Skeletal muscle tissue (tissue), 4 donors: ENCODE measurements around the gene LRRC9. TPM values are rescaled to one million over a fixed set of nuclear protein-coding genes. Genes with fewer than 3 reads are reported as not detected.
"Not testable (repeated sequence)": the region's sequence is repeated elsewhere in the genome, so short reads cannot be mapped to it uniquely, and the experiment has no call there.

ENCODE experiments used
- H3K27ac ChIP-seq: one replicate; pipeline ENCODE4 v1.7.0; 2013; ENCODE audit warnings: mild to moderate bottlenecking, low read depth, low read length, inconsistent platforms
- H3K27me3 ChIP-seq, 3 donors: one replicate each; pipeline ENCODE4 v1.7.0; 2013; ENCODE audit warnings: low read length in 3 of 3; ENCODE audit not compliant: control insufficient read depth in 3 of 3, insufficient read depth in 3 of 3
- H3K36me3 ChIP-seq, 3 donors: one replicate each; pipeline ENCODE4 v1.7.0; 2013; ENCODE audit warnings: low read length in 3 of 3; ENCODE audit not compliant: control insufficient read depth in 3 of 3, insufficient read depth in 3 of 3
- H3K4me1 ChIP-seq, 3 donors: one replicate each; pipeline ENCODE4 v1.7.0; 2013; ENCODE audit warnings: low read length in 3 of 3, mild to moderate bottlenecking in 3 of 3; ENCODE audit not compliant: control insufficient read depth in 3 of 3, insufficient read depth in 3 of 3
- H3K4me3 ChIP-seq, 3 donors: one replicate each; pipeline ENCODE4 v1.7.0; 2013; ENCODE audit warnings: low read length in 3 of 3
- H3K9ac ChIP-seq, 3 donors: one replicate each; pipeline ENCODE4 v1.7.0; 2013; ENCODE audit warnings: low read length in 3 of 3, mild to moderate bottlenecking in 3 of 3, moderate library complexity in 2 of 3, low read depth in 1 of 3
- H3K9me3 ChIP-seq, 3 donors: one replicate each; pipeline ENCODE4 v1.7.0; 2013; ENCODE audit warnings: low read length in 3 of 3; ENCODE audit not compliant: control insufficient read depth in 3 of 3
- total RNA-seq: library from RNA; depleted of rRNA; stranded (reverse); fragments of >200 nt; gene quantifications from one replicate; pipeline ENCODE4 v1.2.3, GENCODE V29; 2014
- donor health status: Osteomylitis.

Gene LRRC9
- total RNA-seq, 1 donor from 2014 or later: not detected

- H3K9me3 ChIP-seq, H3K4me3 ChIP-seq, H3K36me3 ChIP-seq, H3K4me1 ChIP-seq, H3K27ac ChIP-seq, H3K9ac ChIP-seq, H3K27me3 ChIP-seq: not testable (repeated sequence)
These were observed 22.4 kb downstream of the LRRC9 start for GRCh38 chr14:59942296-59942862.

GRCh38 chr14:59944909-59945308, 25.0 kb downstream of the LRRC9 start:
- Histone ChIP-seq H3K4me3 (no peak overlapping the region), H3K27ac (no peak overlapping the region), H3K27me3 (no peaks in the 10 kb centered on the region), H3K36me3 (no peaks in the 10 kb centered on the region), H3K4me1 (no peaks in the 10 kb centered on the region), H3K9me3 (no peaks in the 10 kb centered on the region), H3K9ac (no peak overlapping the region)

GRCh38 chr14:59952141-59952540, 32.2 kb downstream of the LRRC9 start:
- not testable (repeated sequence) for H3K9me3 ChIP-seq, H3K27ac ChIP-seq, H3K4me1 ChIP-seq, H3K4me3 ChIP-seq, H3K9ac ChIP-seq, H3K36me3 ChIP-seq, H3K27me3 ChIP-seq

- not testable (repeated sequence) for H3K4me1 ChIP-seq, H3K27me3 ChIP-seq, H3K9ac ChIP-seq, H3K4me3 ChIP-seq, H3K9me3 ChIP-seq, H3K27ac ChIP-seq, H3K36me3 ChIP-seq
These were observed 37.9 kb downstream of the LRRC9 start for GRCh38 chr14:59957890-59958289.

- peaks cover 0 to 7% (median 0%) of the 10 kb centered on the region in 3 donors for H3K4me1 ChIP-seq
- no peaks in the 10 kb centered on the region for H3K36me3 ChIP-seq
These were observed 39.7 kb downstream of the LRRC9 start for GRCh38 chr14:59959668-59960067.

GRCh38 chr14:59961518-59962062, 41.6 kb downstream of the LRRC9 start:
- no peaks in the 10 kb centered on the region for H3K36me3 ChIP-seq
- H3K4me3 ChIP-seq: no peak overlapping the region
- no peak overlapping the region for H3K9ac ChIP-seq
- no peak overlapping the region for H3K27ac ChIP-seq
- H3K4me1 ChIP-seq: peaks cover 0 to 13% (median 0%) of the 10 kb centered on the region in 3 donors
- no peaks in the 10 kb centered on the region for H3K27me3 ChIP-seq
- H3K9me3 ChIP-seq: peaks cover 0 to 2% (median 0%) of the 10 kb centered on the region in 3 donors

More at GRCh38 chr14:59959668-59960067, 39.7 kb downstream of the LRRC9 start:
- H3K9ac ChIP-seq: no peak overlapping the region
- H3K4me3 ChIP-seq: no peak overlapping the region
- H3K27ac ChIP-seq: no peak overlapping the region
- peaks cover 0 to 2% (median 0%) of the 10 kb centered on the region in 3 donors for H3K9me3 ChIP-seq
- no peaks in the 10 kb centered on the region for H3K27me3 ChIP-seq

GRCh38 chr14:59964251-59965007, 44.5 kb downstream of the LRRC9 start:
- Histone ChIP-seq H3K36me3 (no peaks in the 10 kb centered on the region), H3K4me3 (peak overlapping the region in 2 of 3 donors; percentile 65 to 70), H3K27ac (no peak overlapping the region), H3K27me3 (no peaks in the 10 kb centered on the region), H3K9ac (peak overlapping the region in 1 of 3 donors; percentile 16), H3K4me1 (peaks cover 0 to 13% (median 0%) of the 10 kb centered on the region in 3 donors), H3K9me3 (no peaks in the 10 kb centered on the region)

- no peaks in the 10 kb centered on the region for H3K27me3 ChIP-seq
- no peak overlapping the region for H3K4me3 ChIP-seq
- H3K9ac ChIP-seq: no peak overlapping the region
- H3K36me3 ChIP-seq: no peaks in the 10 kb centered on the region
- peaks cover 0 to 10% (median 0%) of the 10 kb centered on the region in 3 donors for H3K4me1 ChIP-seq
- H3K9me3 ChIP-seq: no peaks in the 10 kb centered on the region
- H3K27ac ChIP-seq: no peak overlapping the region
These were observed 49.4 kb downstream of the LRRC9 start for GRCh38 chr14:59969319-59969718.

- Histone ChIP-seq H3K9ac (no peak overlapping the region), H3K36me3 (no peaks in the 10 kb centered on the region), H3K4me3 (no peak overlapping the region), H3K27me3 (no peaks in the 10 kb centered on the region), H3K9me3 (no peaks in the 10 kb centered on the region), H3K27ac (no peak overlapping the region), H3K4me1 (no peaks in the 10 kb centered on the region)
These were observed 61.6 kb downstream of the LRRC9 start for GRCh38 chr14:59981564-59981963.

- H3K9me3 ChIP-seq: no peaks in the 10 kb centered on the region
- H3K9ac ChIP-seq: no peak overlapping the region
- H3K27ac ChIP-seq: no peak overlapping the region
- H3K4me3 ChIP-seq: no peak overlapping the region
- H3K36me3 ChIP-seq: no peaks in the 10 kb centered on the region
- no peaks in the 10 kb centered on the region for H3K4me1 ChIP-seq
- H3K27me3 ChIP-seq: no peaks in the 10 kb centered on the region
These were observed 63.1 kb downstream of the LRRC9 start for GRCh38 chr14:59983048-59983447.
